DOHH2 (cell line): ENCODE results near the gene KRTAP5-8.
"Not testable (repeated sequence)": the region's sequence is repeated elsewhere in the genome, so short reads cannot be mapped to it uniquely, and the experiment has no call there.

Source experiments
- H3F3A ChIP-seq: fragments of 200-600 bp; sonication (generic), shearing (Covaris generic); 2 replicates; pipeline ENCODE4 v1.6.0; 2016; ENCODE audit warnings: antibody characterized with exemption, mild to moderate bottlenecking; ENCODE audit not compliant: control insufficient read depth, insufficient read depth
- H3K27ac ChIP-seq: fragments of 200-600 bp; sonication (generic); 2 replicates; pipeline ENCODE4 v1.5.1; 2014; ENCODE audit warnings: low read depth, mild to moderate bottlenecking, low read length, moderate library complexity
- H3K27me3 ChIP-seq: fragments of 200-600 bp; sonication (generic); 2 replicates; pipeline ENCODE4 v1.6.1; 2014; ENCODE audit warnings: mild to moderate bottlenecking, low read length, mixed read lengths; ENCODE audit not compliant: control insufficient read depth
- H3K36me3 ChIP-seq: fragments of 200-600 bp; sonication (generic); 2 replicates; pipeline ENCODE4 v1.6.1; 2014; ENCODE audit warnings: mild to moderate bottlenecking, low read length, moderate library complexity, mixed read lengths; ENCODE audit not compliant: control insufficient read depth
- H3K4me1 ChIP-seq: fragments of 200-600 bp; sonication (generic); 2 replicates; pipeline ENCODE4 v1.6.1; 2014; ENCODE audit warnings: mild to moderate bottlenecking, low read length, mixed read lengths; ENCODE audit not compliant: control insufficient read depth
- H3K4me2 ChIP-seq: fragments of 200-600 bp; sonication (generic); 2 replicates; pipeline ENCODE4 v1.6.0; 2014; ENCODE audit warnings: mild to moderate bottlenecking, low read length, moderate library complexity
- H3K4me3 ChIP-seq: fragments of 200-600 bp; sonication (generic); 2 replicates; pipeline ENCODE4 v1.5.1; 2014; ENCODE audit warnings: mild to moderate bottlenecking, low read length, mixed read lengths
- H3K79me2 ChIP-seq: fragments of 200-600 bp; sonication (generic); 2 replicates; pipeline ENCODE4 v1.6.1; 2014; ENCODE audit warnings: mild to moderate bottlenecking, low read length, mixed read lengths; ENCODE audit not compliant: control insufficient read depth
- H3K9me2 ChIP-seq: fragments of 200-600 bp; sonication (generic); replicated peaks from 2 replicates; pipeline ENCODE4 v1.6.1; 2014; ENCODE audit warnings: mild to moderate bottlenecking, low read length, mixed read lengths; ENCODE audit not compliant: control insufficient read depth
- H3K9me3 ChIP-seq: fragments of 200-600 bp; sonication (generic); 2 replicates; pipeline ENCODE4 v1.6.1; 2014; ENCODE audit warnings: antibody characterized with exemption, low read length, mixed read lengths; ENCODE audit not compliant: control insufficient read depth, insufficient read depth
- H4K20me1 ChIP-seq: fragments of 200-600 bp; sonication (generic); 2 replicates; pipeline ENCODE4 v1.6.0; 2014; ENCODE audit warnings: low read depth, mild to moderate bottlenecking, antibody characterized with exemption, low read length, moderate library complexity; ENCODE audit not compliant: control insufficient read depth, insufficient read depth
- CTCF ChIP-seq: fragments of 200-600 bp; sonication (generic); IDR thresholded peaks from one replicate; pipeline ENCODE4 v1.5.1; 2014; ENCODE audit warnings: antibody characterized with exemption, mild to moderate bottlenecking, low read depth, low read length; ENCODE audit not compliant: poor library complexity, severe bottlenecking
- EZH2phosphoT487 ChIP-seq: fragments of 200-600 bp; sonication (generic); IDR thresholded peaks from 2 replicates; pipeline ENCODE4 v1.6.1; 2017; ENCODE audit warnings: borderline replicate concordance, mild to moderate bottlenecking, antibody characterized with exemption, low read length, moderate library complexity, mixed read lengths

Gene KRTAP5-8

DNA sequence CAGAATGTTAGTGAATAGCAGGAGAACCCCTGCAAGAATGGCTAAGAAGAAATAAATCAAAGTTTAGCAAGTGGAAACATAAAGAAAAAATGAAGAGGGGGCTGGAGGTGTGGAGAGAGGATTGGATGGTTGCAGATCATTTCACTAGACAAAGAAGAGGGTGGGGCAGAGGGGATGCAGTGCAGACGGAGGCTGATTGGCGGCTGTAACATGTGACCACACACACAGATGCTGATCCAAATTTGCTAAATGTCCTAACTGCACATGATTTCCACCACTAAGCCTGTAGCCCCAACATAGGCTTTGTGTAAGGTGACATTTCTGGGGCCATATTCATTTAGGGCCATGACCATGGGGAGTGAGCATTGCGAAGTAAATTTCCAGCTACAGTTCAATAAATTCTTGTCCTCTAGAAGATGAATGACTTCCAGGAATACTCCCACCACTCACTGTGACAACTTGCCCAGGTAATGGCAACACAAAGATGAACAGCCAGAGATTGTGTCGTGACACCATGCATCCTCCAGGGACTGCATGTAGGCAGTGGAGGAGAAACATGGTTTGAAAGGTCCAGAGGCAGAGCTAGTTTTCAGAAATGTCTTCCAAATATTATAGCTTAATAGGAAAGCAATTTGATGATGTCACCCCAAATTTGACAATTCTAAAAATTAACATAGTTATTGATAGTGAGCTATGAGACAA is 38.0 kb downstream of the KRTAP5-8 start:
- peaks cover 4% of the 10 kb centered on the region for H3K4me1 ChIP-seq
- H3K79me2 ChIP-seq: no peaks in the 10 kb centered on the region
- H3K4me3 ChIP-seq: no peak overlapping the region
- H3K27me3 ChIP-seq: 0 out of 2 replicates have a peak, but pooled peaks cover 7% of the 10 kb centered on the region
- no peak for TF ChIP-seq EZH2phosphoT487
- H3K27ac ChIP-seq: no peak overlapping the region
- no peaks in the 10 kb centered on the region for H3K9me3 ChIP-seq
- no peaks in the 10 kb centered on the region for H3K9me2 ChIP-seq
- no peak overlapping the region for H3K4me2 ChIP-seq
- no peaks in the 10 kb centered on the region for H3F3A ChIP-seq
- no peaks in the 10 kb centered on the region; the same call in 1 of the 2 replicates for H4K20me1 ChIP-seq
- no peaks in the 10 kb centered on the region for H3K36me3 ChIP-seq

DNA sequence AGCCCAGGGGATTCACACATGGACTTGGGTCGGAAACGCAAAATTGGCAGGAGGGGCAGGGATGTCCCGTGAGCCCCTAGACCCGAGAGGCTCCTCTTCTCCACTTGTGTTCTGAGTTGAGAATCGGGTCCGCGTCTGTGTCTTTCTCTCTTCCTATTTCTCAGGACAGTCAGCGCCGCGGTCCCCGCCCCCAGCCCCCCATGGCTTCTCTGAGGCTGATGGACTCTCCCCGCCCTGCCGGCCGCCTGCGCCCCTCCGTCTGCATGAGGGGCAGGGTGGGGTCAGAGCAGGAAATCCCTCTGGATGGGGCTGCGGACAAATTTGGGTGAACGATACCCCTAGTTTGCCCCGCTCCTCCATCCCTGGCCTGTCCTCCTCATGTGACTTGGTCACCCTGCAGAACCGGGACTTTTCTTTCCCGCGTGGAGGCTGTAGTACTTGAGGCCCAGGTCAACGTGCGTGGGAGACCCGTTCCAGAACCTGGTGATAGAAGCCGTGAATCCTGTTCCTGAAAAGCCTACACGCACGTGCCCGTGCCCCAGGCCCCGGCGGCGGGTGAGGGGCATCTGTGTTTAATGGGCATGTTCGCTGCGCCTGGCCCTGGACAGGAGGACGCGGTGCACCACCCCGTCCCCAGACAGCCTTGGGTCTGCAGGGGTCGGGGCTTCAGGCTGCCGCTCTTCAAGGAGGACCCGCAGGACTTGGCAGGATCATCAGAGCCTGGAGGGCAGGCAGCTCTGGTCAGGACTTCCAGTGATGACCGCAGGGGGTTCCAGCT is 39.1 kb downstream of the KRTAP5-8 start:
- H3F3A ChIP-seq, H3K79me2 ChIP-seq, H3K27me3 ChIP-seq, H3K36me3 ChIP-seq, H3K27ac ChIP-seq, H3K4me1 ChIP-seq, H3K4me2 ChIP-seq, H3K4me3 ChIP-seq, H3K9me2 ChIP-seq, H3K9me3 ChIP-seq, H4K20me1 ChIP-seq: not testable (repeated sequence)

DNA sequence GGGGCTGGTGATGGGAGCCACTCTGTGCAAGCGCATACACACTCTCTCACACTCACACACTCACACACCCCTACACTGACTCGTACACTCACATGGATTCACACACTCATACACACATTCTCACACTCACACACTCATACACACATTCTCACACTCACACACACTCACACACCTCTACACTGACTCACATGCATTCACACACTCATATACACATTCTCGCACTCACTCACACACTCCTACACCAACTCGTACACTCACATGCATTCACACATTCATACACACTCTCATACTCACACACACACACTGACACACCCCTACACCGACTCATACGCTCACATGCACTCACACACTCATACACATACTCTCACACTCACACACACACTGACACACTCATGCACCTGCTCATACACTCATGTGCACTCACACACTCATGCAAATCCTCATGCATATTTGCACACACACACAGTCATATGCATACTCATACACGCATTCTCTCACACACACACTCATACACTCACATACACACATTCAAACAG is 39.7 kb downstream of the KRTAP5-8 start:
- Histone ChIP-seq H3K79me2 (no peaks in the 10 kb centered on the region), H3K9me3 (no peaks in the 10 kb centered on the region), H3K27ac (no peak overlapping the region), H3K9me2 (no peaks in the 10 kb centered on the region), H3K36me3 (no peaks in the 10 kb centered on the region), H3K4me2 (no peak overlapping the region), H3K4me1 (peaks cover 4% of the 10 kb centered on the region), H3K27me3 (0 out of 2 replicates have a peak, but pooled peaks cover 7% of the 10 kb centered on the region), H3K4me3 (no peak overlapping the region), H3F3A (no peaks in the 10 kb centered on the region), H4K20me1 (no peaks in the 10 kb centered on the region; the same call in 1 of the 2 replicates)
- TF ChIP-seq CTCF (no peak), EZH2phosphoT487 (no peak)

GRCh38 chr11:71579513-71579912 is 41.7 kb downstream of the KRTAP5-8 start:
- H3K36me3 ChIP-seq, H3F3A ChIP-seq, H3K4me2 ChIP-seq, H3K9me3 ChIP-seq, H3K27ac ChIP-seq, H3K79me2 ChIP-seq, H3K4me3 ChIP-seq, H3K27me3 ChIP-seq, H3K9me2 ChIP-seq, H3K4me1 ChIP-seq, H4K20me1 ChIP-seq: not testable (repeated sequence)
